ENCODE results near the gene FAM184A.

Gene FAM184A

GRCh38 chr6:119078376-119079282, at the start of gene FAM184A:
TSS of gene FAM184A (minus strand) at chr6:119078664. CDS start at chr6:119078299, 365 bp downstream.
- H3K4me3 ChIP-seq (ENCODE audit: low read depth, low read length), result peak within 1 kb of the TSS; percentile 35

GRCh38 chr6:119127627-119128026, 49.2 kb upstream of the FAM184A start:
- H3K4me3 ChIP-seq (ENCODE audit: low read depth, low read length), result no peak overlapping the region
- TF ChIP-seq CTCF (IDR thresholded peaks at IDR 0.05; ENCODE audit: borderline replicate concordance, insufficient read depth, low read depth, low read length), result no peak

More at GRCh38 chr6:119078376-119079282, at the start of gene FAM184A:
- peak; percentile 40 for TF ChIP-seq CTCF (IDR thresholded peaks at IDR 0.05; ENCODE audit: borderline replicate concordance, insufficient read depth, low read depth, low read length)

- H3K4me3 ChIP-seq (ENCODE audit: low read depth, low read length), result no peak overlapping the region
- TF ChIP-seq CTCF (IDR thresholded peaks at IDR 0.05; ENCODE audit: borderline replicate concordance, insufficient read depth, low read depth, low read length), result no peak
Measured at GRCh38 chr6:119126826-119127225, 48.4 kb upstream of the FAM184A start.

- no peak overlapping the region for H3K4me3 ChIP-seq (ENCODE audit: low read depth, low read length)
- TF ChIP-seq CTCF (IDR thresholded peaks at IDR 0.05; ENCODE audit: borderline replicate concordance, insufficient read depth, low read depth, low read length), result no peak
Measured at GRCh38 chr6:119126140-119126539, 47.7 kb upstream of the FAM184A start.

GRCh38 chr6:119125576-119125975, 47.1 kb upstream of the FAM184A start:
- no peak for TF ChIP-seq CTCF (IDR thresholded peaks at IDR 0.05; ENCODE audit: borderline replicate concordance, insufficient read depth, low read depth, low read length)
- H3K4me3 ChIP-seq (ENCODE audit: low read depth, low read length), result no peak overlapping the region

GRCh38 chr6:119124079-119124824, 45.8 kb upstream of the FAM184A start:
- H3K4me3 ChIP-seq (ENCODE audit: low read depth, low read length), result no peak overlapping the region
- TF ChIP-seq CTCF (IDR thresholded peaks at IDR 0.05; ENCODE audit: borderline replicate concordance, insufficient read depth, low read depth, low read length), result no peak

Data from GM12875 (cell line).